Pulmonary artery endothelial cell (primary cell): ENCODE results near the gene PLPP3. TPM values are rescaled to one million over a fixed set of nuclear protein-coding genes. Genes with fewer than 3 reads are reported as not detected.

Source experiments
- total RNA-seq: library from RNA; depleted of rRNA; stranded (reverse); fragments of >200 nt; gene quantifications from 2 replicates; pipeline ENCODE4 v1.2.3, GENCODE V29; 2014

Gene PLPP3
- total RNA-seq, 1 donor from 2014 or later: 28.6 TPM

Other genes starting within 250 kb of the PLPP3 start
- gene PRKAA2, start 65.8 kb upstream of the PLPP3 start, total RNA-seq: 4.3 and 6.2 TPM in 2 replicates
- not detected in 2 replicates for gene FYB2, start 239.8 kb upstream of the PLPP3 start, total RNA-seq